Naive thymus-derived CD8-positive, alpha-beta T cell (primary cell): ENCODE data around the gene DIP2C. TPM values are rescaled to one million over a fixed set of nuclear protein-coding genes. Genes with fewer than 3 reads are reported as not detected.
"Not testable (repeated sequence)": the region's sequence is repeated elsewhere in the genome, so short reads cannot be mapped to it uniquely, and the experiment has no call there.

Experiments used
- ATAC-seq, 2 donors: fragments of 150-1000 bp; cut with Tn5 transposase in 1 of 2; sonication (Bioruptor Pico), chemical (Tn5 transposase) in 1 of 2; 1 replicate in 1 of 2; 2 replicates in 1 of 2; pipeline ENCODE4 v1.10.0; 2021; ENCODE audit warnings: mild to moderate bottlenecking in 2 of 2, moderate library complexity in 2 of 2
- POLR2A ChIA-PET: fragments of 350-600 bp; sonication (Branson Sonifier 250); formaldehyde crosslinking; loops from one replicate; lab custom pipeline; 2021; ENCODE audit warnings: antibody characterized with exemption; lab: Charles Lee
- DNase-seq, 10 donors: peaks; one replicate each; pipeline versions ENCODE4 v3.0.0 to v3.0.0-alpha.2; 2020 to 2022
- H3K27ac Mint-ChIP-seq, 10 donors: one replicate each; pipeline ENCODE4 v1.8.0; 2020 to 2022; ENCODE audit warnings: mild to moderate bottlenecking in 10 of 10, mixed read lengths in 10 of 10, moderate library complexity in 4 of 10, inconsistent platforms in 1 of 10
- H3K27me3 Mint-ChIP-seq, 5 donors: one replicate each; pipeline ENCODE4 v1.8.0; 2021 to 2022; ENCODE audit warnings: mixed read lengths in 5 of 5
- H3K36me3 Mint-ChIP-seq, 3 donors: one replicate each; pipeline ENCODE4 v1.8.0; 2020 to 2022; ENCODE audit warnings: mixed read lengths in 3 of 3, mild to moderate bottlenecking in 2 of 3, inconsistent platforms in 1 of 3
- H3K4me1 Mint-ChIP-seq, 4 donors: one replicate each; pipeline ENCODE4 v1.8.0; 2021 to 2022; ENCODE audit warnings: mixed read lengths in 4 of 4
- H3K4me3 Mint-ChIP-seq, 10 donors: one replicate each; pipeline ENCODE4 v1.8.0; 2020 to 2022; ENCODE audit warnings: mild to moderate bottlenecking in 10 of 10, mixed read lengths in 10 of 10, moderate library complexity in 6 of 10, inconsistent platforms in 1 of 10
- H3K9me3 Mint-ChIP-seq, 9 donors: one replicate each; pipeline ENCODE4 v1.8.0; 2020 to 2022; ENCODE audit warnings: mixed read lengths in 9 of 9, mild to moderate bottlenecking in 3 of 9, inconsistent platforms in 1 of 9, moderate library complexity in 1 of 9
- polyA plus RNA-seq, 3 donors: library from polyadenylated mRNA; unstranded; fragments of 300-500 nt; fragmentation: Illumina TruSeq; gene quantifications; one replicate each; pipeline ENCODE4 v1.2.3, GENCODE V29; 2021
- total RNA-seq, 8 experiments: library from RNA in 2 of 8; stranded (reverse) in 2 of 8; gene quantifications; one replicate each; pipeline ENCODE4 v1.2.3 and lab custom pipeline; 2021 to 2026

The DIP2C gene
- total and polyA plus RNA-seq, 5 experiments from 2014 or later, result 0.32 to 3.9 (median 1.2) TPM

- DNase-seq, result peak in 1 of 10 donors; percentile 37
- Mint-ChIP-seq H3K36me3 (peaks cover 0 to 18% (median 1%) of the 10 kb centered on the region in 3 donors), H3K4me1 (no peaks in the 10 kb centered on the region), H3K27me3 (no peaks in the 10 kb centered on the region), H3K4me3 (no peak overlapping the region), H3K9me3 (no peaks in the 10 kb centered on the region), H3K27ac (no peak overlapping the region)
- POLR2A ChIA-PET, result no interaction called here
- ATAC-seq, result no peak
These were observed 320.8 kb downstream of the DIP2C start for GRCh38 chr10:368579-369220.

GRCh38 chr10:368107-368506, 321.4 kb downstream of the DIP2C start:
- H3K9me3 Mint-ChIP-seq, H3K27me3 Mint-ChIP-seq, H3K27ac Mint-ChIP-seq, H3K4me3 Mint-ChIP-seq, POLR2A ChIA-PET, ATAC-seq, H3K4me1 Mint-ChIP-seq, DNase-seq: not testable (repeated sequence)
- H3K36me3 Mint-ChIP-seq, result peaks cover 0 to 23% (median 1%) of the 10 kb centered on the region in 3 donors

- no peak for ATAC-seq
- Mint-ChIP-seq H3K9me3 (no peaks in the 10 kb centered on the region), H3K36me3 (peaks cover 0 to 27% (median 1%) of the 10 kb centered on the region in 3 donors), H3K4me3 (no peak overlapping the region), H3K27me3 (no peaks in the 10 kb centered on the region), H3K27ac (no peak overlapping the region), H3K4me1 (no peaks in the 10 kb centered on the region)
- DNase-seq, result peak in 1 of 10 donors; percentile 37
- POLR2A ChIA-PET, result no interaction called here
These were observed 321.8 kb downstream of the DIP2C start for GRCh38 chr10:367636-368035.

GRCh38 chr10:366186-366585, 323.3 kb downstream of the DIP2C start:
- no peak for ATAC-seq
- Mint-ChIP-seq H3K36me3 (peaks cover 0 to 39% (median 3%) of the 10 kb centered on the region in 3 donors), H3K9me3 (no peaks in the 10 kb centered on the region), H3K27me3 (peaks cover 0 to 2% (median 0%) of the 10 kb centered on the region in 5 donors), H3K4me3 (no peak overlapping the region), H3K4me1 (peaks cover 0 to 2% (median 0%) of the 10 kb centered on the region in 4 donors), H3K27ac (no peak overlapping the region)
- POLR2A ChIA-PET, result no interaction called here
- DNase-seq, result peak in 1 of 10 donors; percentile 11

- Mint-ChIP-seq H3K4me1 (peaks cover 0 to 2% (median 0%) of the 10 kb centered on the region in 4 donors), H3K4me3 (no peak overlapping the region), H3K27me3 (peaks cover 0 to 2% (median 0%) of the 10 kb centered on the region in 5 donors), H3K36me3 (peaks cover 0 to 42% (median 5%) of the 10 kb centered on the region in 3 donors), H3K9me3 (no peaks in the 10 kb centered on the region), H3K27ac (no peak overlapping the region)
- no peak for ATAC-seq
- POLR2A ChIA-PET, result no interaction called here
- peak in 1 of 10 donors; percentile 46 for DNase-seq
These were observed 325.1 kb downstream of the DIP2C start for GRCh38 chr10:364267-364775.

GRCh38 chr10:363152-363551, 326.3 kb downstream of the DIP2C start:
- no peak overlapping the region for H3K4me3 Mint-ChIP-seq
- peak in 1 of 10 donors; percentile 31 for DNase-seq
- peaks cover 0 to 41% (median 5%) of the 10 kb centered on the region in 3 donors for H3K36me3 Mint-ChIP-seq
- ATAC-seq, result no peak
- no peak overlapping the region for H3K27ac Mint-ChIP-seq
- H3K4me1 Mint-ChIP-seq, result peaks cover 0 to 2% (median 0%) of the 10 kb centered on the region in 4 donors
- H3K9me3 Mint-ChIP-seq, result no peaks in the 10 kb centered on the region
- H3K27me3 Mint-ChIP-seq, result peaks cover 0 to 2% (median 0%) of the 10 kb centered on the region in 5 donors
- POLR2A ChIA-PET, result no interaction called here

GRCh38 chr10:361203-362081, 328.0 kb downstream of the DIP2C start:
- ATAC-seq (no peak), DNase-seq (peak in 1 of 10 donors; percentile 19)
- POLR2A ChIA-PET, result interaction anchor here (1.1 kb wide), 1 partner anchor 10 kb away, joined by 4 read pairs; no protein-coding TSS in a partner anchor
- Mint-ChIP-seq H3K4me1 (peaks cover 0 to 2% (median 0%) of the 10 kb centered on the region in 4 donors), H3K36me3 (peaks cover 0 to 36% (median 5%) of the 10 kb centered on the region in 3 donors), H3K4me3 (no peak overlapping the region), H3K27me3 (peaks cover 0 to 2% (median 0%) of the 10 kb centered on the region in 5 donors), H3K27ac (no peak overlapping the region), H3K9me3 (no peaks in the 10 kb centered on the region)

GRCh38 chr10:360653-361052, 328.8 kb downstream of the DIP2C start:
- Mint-ChIP-seq H3K9me3 (no peaks in the 10 kb centered on the region), H3K4me1 (peaks cover 0 to 2% (median 0%) of the 10 kb centered on the region in 4 donors), H3K27me3 (peaks cover 0 to 2% (median 0%) of the 10 kb centered on the region in 5 donors), H3K36me3 (peaks cover 0 to 30% (median 5%) of the 10 kb centered on the region in 3 donors), H3K27ac (no peak overlapping the region), H3K4me3 (no peak overlapping the region)
- ATAC-seq (no peak), DNase-seq (peak in 1 of 10 donors; percentile 34)
- POLR2A ChIA-PET, result no interaction called here

GRCh38 chr10:359762-360161, 329.7 kb downstream of the DIP2C start:
- peaks cover 0 to 2% (median 0%) of the 10 kb centered on the region in 5 donors for H3K27me3 Mint-ChIP-seq
- peaks cover 0 to 33% (median 6%) of the 10 kb centered on the region in 3 donors for H3K36me3 Mint-ChIP-seq
- DNase-seq (peak in 1 of 10 donors; percentile 34), ATAC-seq (no peak)
- peaks cover 0 to 2% (median 0%) of the 10 kb centered on the region in 4 donors for H3K4me1 Mint-ChIP-seq
- H3K4me3 Mint-ChIP-seq, result no peak overlapping the region
- POLR2A ChIA-PET, result no interaction called here
- no peaks in the 10 kb centered on the region for H3K9me3 Mint-ChIP-seq
- no peak overlapping the region for H3K27ac Mint-ChIP-seq

- ATAC-seq (no peak), DNase-seq (peak in 1 of 10 donors; percentile 37)
- no peaks in the 10 kb centered on the region for H3K9me3 Mint-ChIP-seq
- H3K4me1 Mint-ChIP-seq, result peaks cover 0 to 3% (median 1%) of the 10 kb centered on the region in 4 donors
- H3K27me3 Mint-ChIP-seq, result peaks cover 0 to 2% (median 0%) of the 10 kb centered on the region in 5 donors
- peaks cover 0 to 36% (median 6%) of the 10 kb centered on the region in 3 donors for H3K36me3 Mint-ChIP-seq
- POLR2A ChIA-PET, result no interaction called here
- H3K4me3 Mint-ChIP-seq, result no peak overlapping the region
- no peak overlapping the region for H3K27ac Mint-ChIP-seq
These were observed 330.4 kb downstream of the DIP2C start for GRCh38 chr10:359093-359492.

GRCh38 chr10:357201-357950, 332.1 kb downstream of the DIP2C start:
- Mint-ChIP-seq H3K4me3 (no peak overlapping the region), H3K27me3 (peaks cover 0 to 2% (median 0%) of the 10 kb centered on the region in 5 donors), H3K27ac (no peak overlapping the region), H3K36me3 (peaks cover 0 to 24% (median 6%) of the 10 kb centered on the region in 3 donors), H3K4me1 (peaks cover 7 to 16% (median 10%) of the 10 kb centered on the region in 4 donors), H3K9me3 (no peaks in the 10 kb centered on the region)
- POLR2A ChIA-PET, result no interaction called here
- DNase-seq (peak in 1 of 10 donors; percentile 21), ATAC-seq (no peak)

GRCh38 chr10:356452-356851, 333.0 kb downstream of the DIP2C start:
- Mint-ChIP-seq H3K27me3 (no peaks in the 10 kb centered on the region), H3K27ac (no peak overlapping the region), H3K4me1 (peaks cover 8 to 25% (median 19%) of the 10 kb centered on the region in 4 donors), H3K36me3 (peaks cover 0 to 16% (median 3%) of the 10 kb centered on the region in 3 donors), H3K9me3 (no peaks in the 10 kb centered on the region), H3K4me3 (no peak overlapping the region)
- POLR2A ChIA-PET, result no interaction called here
- DNase-seq (peak in 1 of 10 donors; percentile 28), ATAC-seq (no peak)
